ENCODE measurements around the gene RRP7A. TPM values are rescaled to one million over a fixed set of nuclear protein-coding genes. Genes with fewer than 3 reads are reported as not detected.
"Not testable (repeated sequence)": the region's sequence is repeated elsewhere in the genome, so short reads cannot be mapped to it uniquely, and the experiment has no call there.

The RRP7A gene
- total RNA-seq, 2 experiments from 2014 or later, result 53.1 to 57.5 TPM

- POLR2A ChIA-PET, result interaction anchor here (0.7 kb wide), 1 partner anchor 64 kb away, joined by 5 read pairs; no protein-coding TSS in a partner anchor
- H3K4me3 Mint-ChIP-seq, result not testable (repeated sequence)
Measured at GRCh38 chr22:42508327-42508974, 11.1 kb downstream of the RRP7A start.

DNA sequence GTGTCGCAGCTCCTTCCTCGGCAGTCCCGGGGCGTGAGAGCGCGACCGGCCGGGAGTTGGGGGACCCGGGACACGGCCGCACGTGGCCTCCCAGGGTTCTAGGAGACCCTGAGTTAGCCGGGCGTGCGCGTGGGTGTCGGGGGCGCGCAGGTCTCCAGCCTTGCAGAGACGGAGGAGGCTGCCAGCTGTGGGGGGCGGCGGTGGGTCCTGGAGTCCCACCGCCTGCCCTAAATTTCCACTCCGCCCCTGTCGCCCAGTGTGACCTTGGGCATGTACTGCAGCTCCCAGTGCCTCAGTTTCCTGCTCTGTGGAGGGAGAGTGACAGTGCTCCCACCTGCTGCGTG is 18.8 kb downstream of the RRP7A start:
- Mint-ChIP-seq H3K36me3 (ENCODE audit: low read depth) (no peaks in the 10 kb centered on the region), H3K4me1 (peaks cover 24% of the 10 kb centered on the region), H3K27ac (no peak overlapping the region), H3K9me3 (no peaks in the 10 kb centered on the region), H3K27me3 (no peaks in the 10 kb centered on the region), H3K4me3 (no peak overlapping the region)
- POLR2A ChIA-PET, result no interaction called here
- DNase-seq, result no peak
- CTCF ChIA-PET, result no interaction called here

More at GRCh38 chr22:42508327-42508974, 11.1 kb downstream of the RRP7A start:
- H3K9me3 Mint-ChIP-seq; H3K27ac Mint-ChIP-seq; H3K4me1 Mint-ChIP-seq; DNase-seq; H3K36me3 Mint-ChIP-seq (ENCODE audit: low read depth); H3K27me3 Mint-ChIP-seq: not testable (repeated sequence)
- CTCF ChIA-PET, result interaction anchor here (0.6 kb wide), 1 partner anchor 52 kb away, joined by 3 read pairs; no protein-coding TSS in a partner anchor

GRCh38 chr22:42500161-42500835 is 19.3 kb downstream of the RRP7A start:
- peak overlapping the region; percentile 43 for H3K4me3 Mint-ChIP-seq
- H3K36me3 Mint-ChIP-seq (ENCODE audit: low read depth), result no peaks in the 10 kb centered on the region
- DNase-seq, result peak; percentile 81
- POLR2A ChIA-PET, result no interaction called here
- no peaks in the 10 kb centered on the region for H3K27me3 Mint-ChIP-seq
- CTCF ChIA-PET, result no interaction called here
- no peaks in the 10 kb centered on the region for H3K9me3 Mint-ChIP-seq
- H3K27ac Mint-ChIP-seq, result no peak overlapping the region
- H3K4me1 Mint-ChIP-seq, result peaks cover 24% of the 10 kb centered on the region

- H3K4me1 Mint-ChIP-seq, result peaks cover 24% of the 10 kb centered on the region
- POLR2A ChIA-PET; H3K27me3 Mint-ChIP-seq; H3K27ac Mint-ChIP-seq; H3K36me3 Mint-ChIP-seq (ENCODE audit: low read depth); DNase-seq; CTCF ChIA-PET; H3K4me3 Mint-ChIP-seq; H3K9me3 Mint-ChIP-seq: not testable (repeated sequence)
Measured at GRCh38 chr22:42499773-42500160, 19.8 kb downstream of the RRP7A start.

DNA sequence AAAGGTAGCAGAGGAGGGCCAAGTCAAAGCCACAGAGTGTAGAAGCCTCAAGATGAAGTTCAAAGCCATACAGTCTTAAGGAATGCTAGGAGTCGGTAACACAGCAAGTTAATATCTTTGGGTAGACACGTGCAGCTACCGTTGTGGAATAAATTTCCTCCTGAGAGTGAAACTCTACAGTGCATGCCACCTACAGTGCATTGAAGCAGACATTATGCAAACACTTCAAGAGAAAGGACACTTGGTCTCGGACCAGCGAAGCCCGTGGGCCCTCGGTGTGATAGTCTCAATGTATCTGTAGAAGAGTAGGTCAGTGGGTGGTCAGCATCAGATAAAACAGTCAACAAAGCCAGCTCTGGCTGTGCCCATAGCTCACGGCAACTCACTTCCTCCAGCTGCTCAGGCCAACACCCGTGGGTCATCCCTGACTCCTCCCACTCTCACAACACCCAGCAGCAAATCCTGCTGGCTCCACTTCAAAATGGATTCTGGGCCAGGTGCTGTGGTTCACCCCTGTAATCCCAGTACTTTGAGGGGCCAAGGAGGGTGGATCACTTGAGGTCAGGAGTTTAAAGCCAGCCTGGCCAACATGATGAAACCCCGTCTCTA is 24.0 kb downstream of the RRP7A start:
- H3K27ac Mint-ChIP-seq; H3K36me3 Mint-ChIP-seq (ENCODE audit: low read depth); H3K9me3 Mint-ChIP-seq; H3K4me3 Mint-ChIP-seq; POLR2A ChIA-PET; DNase-seq; H3K27me3 Mint-ChIP-seq: not testable (repeated sequence)
- peaks cover 22% of the 10 kb centered on the region for H3K4me1 Mint-ChIP-seq
- CTCF ChIA-PET, result interaction anchor here (0.6 to 1.2 kb wide), 2 partner anchors 32 to 38 kb away, joined by 3 to 5 read pairs; no protein-coding TSS in a partner anchor

DNA sequence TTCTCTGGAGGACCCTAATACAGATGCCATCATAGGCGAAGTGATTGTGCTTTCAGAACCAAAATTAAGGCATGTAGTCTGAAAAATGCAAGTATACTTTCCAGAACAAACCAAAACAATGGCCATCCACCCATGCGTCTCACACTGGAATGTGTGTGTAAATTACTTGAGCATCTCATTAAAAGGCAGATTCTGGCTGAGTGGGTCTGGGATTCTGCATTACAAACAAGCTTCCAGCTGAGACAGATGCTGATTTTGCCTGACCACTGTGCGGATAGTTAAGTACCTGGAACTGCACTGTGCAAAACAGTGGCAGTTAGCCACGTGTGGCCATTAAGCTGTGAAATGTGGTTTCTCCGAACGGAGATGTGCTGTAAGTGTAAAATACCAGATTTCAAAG is 26.2 kb downstream of the RRP7A start:
- no peak for DNase-seq
- ChIA-PET POLR2A (no interaction called here), CTCF (no interaction called here)

DNA sequence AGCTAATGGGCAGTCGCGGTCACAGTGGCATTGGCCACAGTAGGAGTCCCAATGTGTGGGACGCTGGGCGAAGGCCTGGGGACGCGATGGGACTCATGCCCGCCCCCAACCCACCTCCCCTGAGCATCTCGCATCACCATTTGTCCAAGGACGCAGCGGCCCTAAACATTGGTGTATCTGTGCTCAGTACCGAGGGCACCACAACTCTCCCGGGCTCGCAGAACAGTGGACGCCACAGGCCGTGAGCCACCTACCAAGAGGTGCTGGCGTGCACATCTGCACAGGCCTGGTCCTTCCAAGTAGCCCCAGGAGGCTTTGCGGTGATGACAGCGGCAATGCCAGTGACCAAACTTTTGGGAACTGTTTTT is 27.3 kb downstream of the RRP7A start:
- POLR2A ChIA-PET, result no interaction called here
- Mint-ChIP-seq H3K27ac (no peak overlapping the region), H3K27me3 (peaks cover 4% of the 10 kb centered on the region), H3K36me3 (ENCODE audit: low read depth) (no peaks in the 10 kb centered on the region), H3K9me3 (no peaks in the 10 kb centered on the region), H3K4me1 (no peaks in the 10 kb centered on the region), H3K4me3 (no peak overlapping the region)
- CTCF ChIA-PET, result interaction anchor here (0.6 kb wide), 1 partner anchor 359 kb away, joined by 4 read pairs; no protein-coding TSS in a partner anchor
- DNase-seq, result no peak

More for the DNA sequence above, 26.2 kb downstream of the RRP7A start:
- Mint-ChIP-seq H3K36me3 (ENCODE audit: low read depth) (no peaks in the 10 kb centered on the region), H3K9me3 (no peaks in the 10 kb centered on the region), H3K4me1 (peaks cover 5% of the 10 kb centered on the region), H3K27ac (no peak overlapping the region), H3K27me3 (peaks cover 4% of the 10 kb centered on the region), H3K4me3 (no peak overlapping the region)

DNA sequence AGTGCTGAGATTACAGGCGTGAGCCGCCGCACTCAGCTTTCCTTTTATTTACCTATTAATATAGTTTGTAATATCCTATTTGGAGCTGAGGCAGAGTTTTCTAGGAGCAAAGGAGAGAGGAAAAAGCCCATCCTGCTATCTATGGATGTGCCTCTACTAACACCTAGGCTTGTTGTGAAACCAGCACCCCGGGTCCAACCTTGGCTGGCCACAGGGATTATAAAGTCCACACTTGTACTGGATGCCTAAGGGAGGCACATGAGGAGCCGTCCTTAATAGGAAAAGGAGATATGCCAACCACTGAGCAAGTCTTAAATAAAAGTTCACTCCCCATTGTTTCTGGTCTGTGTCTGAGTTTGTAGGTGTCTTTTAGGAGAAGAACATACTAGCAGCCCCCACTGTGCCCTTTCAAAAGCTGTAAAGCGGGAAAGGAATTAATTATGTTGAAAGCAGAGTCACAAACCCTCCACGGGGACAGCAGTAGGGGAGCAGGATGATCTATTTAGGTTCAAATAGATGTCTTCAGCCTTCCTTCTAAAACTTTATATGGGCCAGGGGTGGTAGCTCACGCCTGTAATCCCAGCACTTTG is 29.3 kb downstream of the RRP7A start:
- H3K36me3 Mint-ChIP-seq (ENCODE audit: low read depth), result no peaks in the 10 kb centered on the region
- DNase-seq, result no peak
- POLR2A ChIA-PET, result no interaction called here
- CTCF ChIA-PET, result interaction anchor here (0.6 kb wide), 1 partner anchor 535 kb away, joined by 3 read pairs; no protein-coding TSS in a partner anchor
- no peaks in the 10 kb centered on the region for H3K4me1 Mint-ChIP-seq
- no peaks in the 10 kb centered on the region for H3K9me3 Mint-ChIP-seq
- no peak overlapping the region for H3K27ac Mint-ChIP-seq
- H3K27me3 Mint-ChIP-seq, result peaks cover 5% of the 10 kb centered on the region
- no peak overlapping the region for H3K4me3 Mint-ChIP-seq

- H3K4me1 Mint-ChIP-seq, result no peaks in the 10 kb centered on the region
- no peaks in the 10 kb centered on the region for H3K9me3 Mint-ChIP-seq
- no peaks in the 10 kb centered on the region for H3K36me3 Mint-ChIP-seq (ENCODE audit: low read depth)
- no peak overlapping the region for H3K4me3 Mint-ChIP-seq
- H3K27me3 Mint-ChIP-seq, result peaks cover 2% of the 10 kb centered on the region
- ChIA-PET POLR2A (no interaction called here), CTCF (no interaction called here)
- DNase-seq, result no peak
- no peak overlapping the region for H3K27ac Mint-ChIP-seq
Measured at GRCh38 chr22:42489000-42489399, 30.6 kb downstream of the RRP7A start.

GRCh38 chr22:42484506-42484905 is 35.1 kb downstream of the RRP7A start:
- Mint-ChIP-seq H3K36me3 (ENCODE audit: low read depth) (no peaks in the 10 kb centered on the region), H3K27me3 (peaks cover 4% of the 10 kb centered on the region), H3K9me3 (no peaks in the 10 kb centered on the region), H3K4me1 (peaks cover 2% of the 10 kb centered on the region), H3K4me3 (no peak overlapping the region), H3K27ac (no peak overlapping the region)
- ChIA-PET CTCF (interaction anchor here (1.0 kb wide), 1 partner anchor 10 kb away, joined by 4 read pairs; no protein-coding TSS in a partner anchor), POLR2A (interaction anchor here (0.6 kb wide), 2 partner anchors 10 to 405 kb away, joined by 3 to 5 read pairs; partner anchors contain the start of gene SMDT1)
- DNase-seq, result no peak

DNA sequence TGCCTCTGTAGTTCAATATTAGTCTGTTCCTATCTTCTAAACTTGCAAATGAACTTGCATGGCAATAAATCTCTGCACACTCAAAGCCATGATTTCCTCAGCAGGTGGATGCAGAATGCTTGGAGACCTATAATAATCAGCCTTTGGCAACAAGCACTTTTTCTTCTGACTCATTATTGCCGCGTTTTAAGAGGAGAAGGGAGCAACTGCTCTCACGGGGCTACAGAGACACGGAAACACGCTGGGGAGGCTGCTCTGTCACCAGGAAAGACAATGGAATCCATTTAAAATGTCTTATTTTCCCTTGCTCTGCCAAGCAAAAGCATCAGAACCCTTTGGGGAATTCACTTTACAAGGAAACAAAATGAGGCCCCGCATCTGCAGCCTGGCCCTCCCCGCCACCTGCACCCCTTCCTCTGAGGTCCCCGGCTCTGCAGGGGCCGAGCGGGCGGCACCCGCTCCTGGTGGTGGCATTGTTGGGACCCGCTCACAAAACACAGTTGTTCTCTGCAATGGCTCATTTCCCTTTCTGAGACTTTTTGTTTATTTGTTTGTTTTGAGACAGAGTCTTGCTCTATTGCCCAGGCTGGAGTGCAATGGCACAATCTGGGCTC is 35.9 kb downstream of the RRP7A start:
- H3K4me3 Mint-ChIP-seq; POLR2A ChIA-PET; H3K9me3 Mint-ChIP-seq; H3K27ac Mint-ChIP-seq; DNase-seq; H3K4me1 Mint-ChIP-seq; H3K27me3 Mint-ChIP-seq; H3K36me3 Mint-ChIP-seq (ENCODE audit: low read depth): not testable (repeated sequence)
- CTCF ChIA-PET, result interaction anchor here (1.0 kb wide), 1 partner anchor 10 kb away, joined by 4 read pairs; no protein-coding TSS in a partner anchor

GRCh38 chr22:42475122-42475521 is 44.5 kb downstream of the RRP7A start:
- no peak for DNase-seq
- no peak overlapping the region for H3K27ac Mint-ChIP-seq
- H3K36me3 Mint-ChIP-seq (ENCODE audit: low read depth), result no peaks in the 10 kb centered on the region
- no peak overlapping the region for H3K4me3 Mint-ChIP-seq
- ChIA-PET POLR2A (no interaction called here), CTCF (no interaction called here)
- H3K27me3 Mint-ChIP-seq, result peaks cover 12% of the 10 kb centered on the region
- peaks cover 19% of the 10 kb centered on the region for H3K4me1 Mint-ChIP-seq
- H3K9me3 Mint-ChIP-seq, result no peaks in the 10 kb centered on the region

Measured in activated CD4-positive, alpha-beta T cell treated with anti-CD3 and anti-CD28 coated beads, Interleukin-2, amount 10 ng/mL, durations not matched to agents 7 days and 5 days (primary cell).